Type B pancreatic cell (in vitro differentiated cells): ENCODE results near the gene RGS21. TPM values are rescaled to one million over a fixed set of nuclear protein-coding genes. Genes with fewer than 3 reads are reported as not detected.

Source experiments
- DNase-seq: peaks from one replicate; pipeline ENCODE4 v3.0.0; 2021; ENCODE audit warnings: mixed read lengths; ENCODE audit not compliant: unreplicated experiment; ENCODE audit errors: extremely low spot score
- H3K27ac Mint-ChIP-seq: 2 replicates; pipeline ENCODE4 v1.8.0; 2021; ENCODE audit warnings: mild to moderate bottlenecking, mixed read lengths
- H3K27me3 Mint-ChIP-seq: 2 replicates; pipeline ENCODE4 v1.8.0; 2021; ENCODE audit warnings: mixed read lengths
- H3K36me3 Mint-ChIP-seq: 2 replicates; pipeline ENCODE4 v1.8.0; 2021; ENCODE audit warnings: mixed read lengths
- H3K4me1 Mint-ChIP-seq: one replicate; pipeline ENCODE4 v1.8.0; 2021; ENCODE audit warnings: mixed read lengths; ENCODE audit not compliant: unreplicated experiment
- H3K4me3 Mint-ChIP-seq: 2 replicates; pipeline ENCODE4 v1.8.0; 2021; ENCODE audit warnings: mild to moderate bottlenecking, mixed read lengths
- H3K9me3 Mint-ChIP-seq: 2 replicates; pipeline ENCODE4 v1.8.0; 2021; ENCODE audit warnings: mixed read lengths
- CTCF ChIP-seq: fragments of 200-600 bp; sonication (generic); conservative IDR thresholded peaks from 2 replicates; pipeline ENCODE4 v1.5.0; 2021; ENCODE audit warnings: antibody characterized with exemption, mild to moderate bottlenecking
- total RNA-seq: library from RNA; stranded (reverse); gene quantifications from 2 replicates; pipeline ENCODE4 v1.2.1, GENCODE V29; 2021; ENCODE audit warnings: low replicate concordance

RGS21 gene
- total RNA-seq, 1 donor from 2014 or later, result not detected

- no peaks in the 10 kb centered on the region for H3K36me3 Mint-ChIP-seq
- H3K27me3 Mint-ChIP-seq, result peaks cover 12% of the 10 kb centered on the region
- H3K27ac Mint-ChIP-seq, result no peak overlapping the region
- no peak for TF ChIP-seq CTCF
- DNase-seq, result no peak
- no peaks in the 10 kb centered on the region for H3K4me1 Mint-ChIP-seq
- no peak overlapping the region for H3K4me3 Mint-ChIP-seq
- no peaks in the 10 kb centered on the region for H3K9me3 Mint-ChIP-seq
These were observed 42.0 kb downstream of the RGS21 start for GRCh38 chr1:192358822-192359221.

- TF ChIP-seq CTCF, result no peak
These were observed 46.4 kb downstream of the RGS21 start for GRCh38 chr1:192363177-192363576.

GRCh38 chr1:192367436-192367835 is 50.6 kb downstream of the RGS21 start:
- no peaks in the 10 kb centered on the region for H3K36me3 Mint-ChIP-seq
- H3K27ac Mint-ChIP-seq, result no peak overlapping the region
- H3K9me3 Mint-ChIP-seq, result no peaks in the 10 kb centered on the region
- no peaks in the 10 kb centered on the region for H3K27me3 Mint-ChIP-seq
- TF ChIP-seq CTCF, result no peak
- H3K4me1 Mint-ChIP-seq, result no peaks in the 10 kb centered on the region
- H3K4me3 Mint-ChIP-seq, result no peak overlapping the region
- no peak for DNase-seq

More at GRCh38 chr1:192363177-192363576, 46.4 kb downstream of the RGS21 start:
- no peaks in the 10 kb centered on the region for H3K9me3 Mint-ChIP-seq
- peaks cover 4% of the 10 kb centered on the region for H3K27me3 Mint-ChIP-seq
- no peak for DNase-seq
- H3K4me3 Mint-ChIP-seq, result no peak overlapping the region
- H3K27ac Mint-ChIP-seq, result no peak overlapping the region
- H3K36me3 Mint-ChIP-seq, result no peaks in the 10 kb centered on the region
- H3K4me1 Mint-ChIP-seq, result no peaks in the 10 kb centered on the region

- H3K4me1 Mint-ChIP-seq, result no peaks in the 10 kb centered on the region
- no peaks in the 10 kb centered on the region for H3K36me3 Mint-ChIP-seq
- no peaks in the 10 kb centered on the region for H3K9me3 Mint-ChIP-seq
- H3K27ac Mint-ChIP-seq, result no peak overlapping the region
- H3K4me3 Mint-ChIP-seq, result no peak overlapping the region
- H3K27me3 Mint-ChIP-seq, result no peaks in the 10 kb centered on the region
- no peak for TF ChIP-seq CTCF
- DNase-seq, result no peak
These were observed 58.5 kb downstream of the RGS21 start for GRCh38 chr1:192375306-192375705.

- no peak overlapping the region for H3K4me3 Mint-ChIP-seq
- H3K27ac Mint-ChIP-seq, result no peak overlapping the region
- no peak for TF ChIP-seq CTCF
- H3K36me3 Mint-ChIP-seq, result no peaks in the 10 kb centered on the region
- no peaks in the 10 kb centered on the region for H3K4me1 Mint-ChIP-seq
- H3K27me3 Mint-ChIP-seq, result no peaks in the 10 kb centered on the region
- H3K9me3 Mint-ChIP-seq, result no peaks in the 10 kb centered on the region
- DNase-seq, result no peak
These were observed 59.6 kb downstream of the RGS21 start for GRCh38 chr1:192376374-192376773.

DNA sequence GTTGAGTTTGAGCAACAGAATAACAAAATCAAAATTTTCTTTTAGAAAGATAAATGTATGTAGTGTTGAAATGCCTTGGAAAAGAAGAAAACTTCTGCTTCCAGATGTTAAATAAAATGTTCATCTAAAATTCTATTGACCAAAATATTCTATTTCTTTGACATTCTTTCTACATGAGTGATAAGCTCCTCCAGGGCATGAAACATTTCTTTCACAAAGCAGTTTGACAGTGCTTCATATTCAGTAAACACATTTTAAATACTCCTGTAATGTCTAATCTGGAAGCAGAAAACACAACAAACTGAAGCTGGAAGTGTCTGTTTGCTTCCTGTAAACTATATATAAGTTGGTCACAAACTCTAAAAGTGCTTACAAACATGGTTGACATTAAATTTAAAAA is 61.5 kb downstream of the RGS21 start:
- TF ChIP-seq CTCF, result no peak
- no peak overlapping the region for H3K27ac Mint-ChIP-seq
- H3K36me3 Mint-ChIP-seq, result no peaks in the 10 kb centered on the region
- H3K4me1 Mint-ChIP-seq, result no peaks in the 10 kb centered on the region
- no peak overlapping the region for H3K4me3 Mint-ChIP-seq
- no peaks in the 10 kb centered on the region for H3K27me3 Mint-ChIP-seq
- no peak for DNase-seq
- no peaks in the 10 kb centered on the region for H3K9me3 Mint-ChIP-seq
